Measurements from ENCODE around the gene USP20.
"Not testable (repeated sequence)": the region's sequence is repeated elsewhere in the genome, so short reads cannot be mapped to it uniquely, and the experiment has no call there.

The USP20 gene

GRCh38 chr9:129890718-129891299 is 55.6 kb downstream of the USP20 start:
- not testable (repeated sequence) for DNase-seq

GRCh38 chr9:129891569-129891968 is 56.3 kb downstream of the USP20 start:
- no peak for DNase-seq

- no peak for DNase-seq
Measured at GRCh38 chr9:129894120-129894823, 59.0 kb downstream of the USP20 start.

- DNase-seq = peak; percentile 87
Measured at GRCh38 chr9:129895376-129896268, 60.4 kb downstream of the USP20 start.

- DNase-seq = no peak
Measured at GRCh38 chr9:129897263-129897662, 62.0 kb downstream of the USP20 start.

- no peak for DNase-seq
Measured at GRCh38 chr9:129898185-129898584, 62.9 kb downstream of the USP20 start.

GRCh38 chr9:129899620-129900019 is 64.4 kb downstream of the USP20 start:
- no peak for DNase-seq

- DNase-seq = no peak
Measured at GRCh38 chr9:129900263-129901027, 65.2 kb downstream of the USP20 start.

- DNase-seq = no peak
Measured at GRCh38 chr9:129901993-129902739, 66.9 kb downstream of the USP20 start.

GRCh38 chr9:129902740-129903134 is 67.5 kb downstream of the USP20 start:
- DNase-seq = no peak

GRCh38 chr9:129904734-129905133 is 69.5 kb downstream of the USP20 start:
- DNase-seq = no peak

- DNase-seq = no peak
Measured at GRCh38 chr9:129906298-129906697, 71.0 kb downstream of the USP20 start.

- no peak for DNase-seq
Measured at GRCh38 chr9:129907201-129907600, 71.9 kb downstream of the USP20 start.

GRCh38 chr9:129908906-129909305 is 73.6 kb downstream of the USP20 start:
- DNase-seq = no peak

GRCh38 chr9:129909851-129910250 is 74.6 kb downstream of the USP20 start:
- DNase-seq = no peak

- DNase-seq = peak; percentile 97
Measured at GRCh38 chr9:129910628-129911567, 75.6 kb downstream of the USP20 start.

- no peak for DNase-seq
Measured at GRCh38 chr9:129914051-129914450, 78.8 kb downstream of the USP20 start.

- no peak for DNase-seq
Measured at GRCh38 chr9:129916707-129917106, 81.4 kb downstream of the USP20 start.

GRCh38 chr9:129918296-129918950 is 83.2 kb downstream of the USP20 start:
- no peak for DNase-seq

- DNase-seq = no peak
Measured at GRCh38 chr9:129919277-129919676, 84.0 kb downstream of the USP20 start.

GRCh38 chr9:129919841-129920240 is 84.6 kb downstream of the USP20 start:
- no peak for DNase-seq
